Breast epithelium (tissue), 3 donors: Measurements from ENCODE around the gene GPR82.

Experiments used
- POLR2A ChIP-seq: fragments of 450-650 bp; IDR thresholded peaks from one replicate; pipeline ENCODE4 v1.6.1; 2016; ENCODE audit warnings: antibody characterized with exemption, mild to moderate bottlenecking, moderate library complexity
- TF ChIP-seq, protein P1 (sequence below), 3 donors: fragments of 450-650 bp; IDR thresholded peaks; one replicate each; pipeline ENCODE4 v1.5.1; 2016 to 2017; ENCODE audit warnings: antibody characterized with exemption in 3 of 3, mild to moderate bottlenecking in 3 of 3, moderate library complexity in 3 of 3

DNA sequence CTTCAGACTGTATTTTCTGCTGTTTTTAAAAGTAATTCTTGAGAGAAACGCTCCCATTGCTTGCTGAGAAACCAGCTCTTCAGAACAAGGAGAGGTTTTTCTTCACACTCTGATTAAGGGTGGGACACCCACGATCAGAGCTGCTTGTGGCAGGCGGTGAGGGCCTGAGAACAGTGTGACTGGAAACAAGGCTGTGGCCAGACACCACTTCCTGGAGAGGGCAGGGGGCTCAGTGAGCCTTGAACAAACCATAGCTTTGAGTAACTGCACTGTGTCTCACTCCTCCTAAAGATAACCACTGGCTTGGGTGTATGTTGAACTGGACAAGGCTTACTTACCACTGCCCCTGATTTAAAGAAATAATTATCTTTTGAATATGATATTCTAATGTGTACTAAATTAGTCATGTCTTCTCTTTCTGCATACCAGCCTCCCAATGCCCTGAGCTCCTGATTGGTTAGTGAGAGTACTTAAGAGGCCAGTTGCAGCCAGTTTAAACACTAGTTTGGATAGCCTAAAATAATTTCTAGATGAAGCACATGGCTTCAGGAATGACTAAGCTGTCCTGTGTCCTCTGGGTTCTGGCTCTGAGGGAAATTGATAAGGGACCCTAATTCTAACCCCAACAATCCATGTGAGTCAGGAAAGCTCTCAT, 3.7 kb upstream of the GPR82 start:
- TF ChIP-seq, protein P1, sequence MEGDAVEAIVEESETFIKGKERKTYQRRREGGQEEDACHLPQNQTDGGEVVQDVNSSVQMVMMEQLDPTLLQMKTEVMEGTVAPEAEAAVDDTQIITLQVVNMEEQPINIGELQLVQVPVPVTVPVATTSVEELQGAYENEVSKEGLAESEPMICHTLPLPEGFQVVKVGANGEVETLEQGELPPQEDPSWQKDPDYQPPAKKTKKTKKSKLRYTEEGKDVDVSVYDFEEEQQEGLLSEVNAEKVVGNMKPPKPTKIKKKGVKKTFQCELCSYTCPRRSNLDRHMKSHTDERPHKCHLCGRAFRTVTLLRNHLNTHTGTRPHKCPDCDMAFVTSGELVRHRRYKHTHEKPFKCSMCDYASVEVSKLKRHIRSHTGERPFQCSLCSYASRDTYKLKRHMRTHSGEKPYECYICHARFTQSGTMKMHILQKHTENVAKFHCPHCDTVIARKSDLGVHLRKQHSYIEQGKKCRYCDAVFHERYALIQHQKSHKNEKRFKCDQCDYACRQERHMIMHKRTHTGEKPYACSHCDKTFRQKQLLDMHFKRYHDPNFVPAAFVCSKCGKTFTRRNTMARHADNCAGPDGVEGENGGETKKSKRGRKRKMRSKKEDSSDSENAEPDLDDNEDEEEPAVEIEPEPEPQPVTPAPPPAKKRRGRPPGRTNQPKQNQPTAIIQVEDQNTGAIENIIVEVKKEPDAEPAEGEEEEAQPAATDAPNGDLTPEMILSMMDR (IDR thresholded peaks at IDR 0.05), result no peak
- no peak for TF ChIP-seq POLR2A
